Neuronal stem cell (in vitro differentiated cells): ENCODE data around the gene SFXN1.
"Not testable (repeated sequence)": the region's sequence is repeated elsewhere in the genome, so short reads cannot be mapped to it uniquely, and the experiment has no call there.

ENCODE experiments used
- DNase-seq: peaks from one replicate; pipeline ENCODE4 v3.0.0-alpha.2; 2013; ENCODE audit warnings: low spot score
- H2AFZ ChIP-seq: one replicate; pipeline ENCODE4 v1.6.1; 2013; ENCODE audit warnings: mild to moderate bottlenecking, low read length, inconsistent platforms
- H2AK5ac ChIP-seq: 2 replicates; pipeline ENCODE4 v1.6.1; 2013; ENCODE audit warnings: low read depth, mild to moderate bottlenecking, inconsistent platforms, low read length, moderate library complexity, mixed read lengths
- H2BK120ac ChIP-seq: 2 replicates; pipeline ENCODE4 v1.6.1; 2013; ENCODE audit warnings: low read depth, mild to moderate bottlenecking, inconsistent platforms, low read length, moderate library complexity, mixed read lengths
- H2BK12ac ChIP-seq: one replicate; pipeline ENCODE4 v1.6.1; 2013; ENCODE audit warnings: low read length, inconsistent platforms
- H2BK15ac ChIP-seq: 2 replicates; pipeline ENCODE4 v1.6.1; 2013; ENCODE audit warnings: mild to moderate bottlenecking, low read length, inconsistent platforms, mixed read lengths
- H2BK5ac ChIP-seq: one replicate; pipeline ENCODE4 v1.6.1; 2013; ENCODE audit warnings: inconsistent platforms, mild to moderate bottlenecking, low read length, moderate library complexity
- H3K14ac ChIP-seq: one replicate; pipeline ENCODE4 v1.6.1; 2013; ENCODE audit warnings: low read length, inconsistent platforms
- H3K18ac ChIP-seq: 2 replicates; pipeline ENCODE4 v1.6.1; 2013; ENCODE audit warnings: low read length, inconsistent platforms
- H3K23ac ChIP-seq: 2 replicates; pipeline ENCODE4 v1.6.1; 2013; ENCODE audit warnings: low read depth, mild to moderate bottlenecking, mixed read lengths, low read length, inconsistent platforms; ENCODE audit not compliant: poor library complexity
- H3K27ac ChIP-seq: replicated peaks from 3 replicates; pipeline ENCODE4 v1.5.1; 2013; ENCODE audit warnings: low read length, inconsistent platforms
- H3K27me3 ChIP-seq, 3 experiments: 2 replicates each; pipeline ENCODE4 v1.6.1; 2013; ENCODE audit warnings: low read length in 3 of 3, mild to moderate bottlenecking in 2 of 3, inconsistent platforms in 1 of 3, low read depth in 1 of 3, mixed read lengths in 1 of 3, moderate library complexity in 1 of 3; ENCODE audit not compliant: control insufficient read depth in 3 of 3, insufficient read depth in 3 of 3
- H3K36me3 ChIP-seq, 2 donors: replicated peaks in 1 of 2; 2 replicates each; pipeline ENCODE4 v1.6.1; 2013; ENCODE audit warnings: low read length in 2 of 2; ENCODE audit not compliant: control insufficient read depth in 2 of 2, insufficient read depth in 2 of 2
- H3K4ac ChIP-seq: 2 replicates; pipeline ENCODE4 v1.6.1; 2013; ENCODE audit warnings: inconsistent platforms, mild to moderate bottlenecking, low read length, moderate library complexity
- H3K4me1 ChIP-seq, 2 donors: 1 replicate in 1 of 2; 2 replicates in 1 of 2; pipeline ENCODE4 v1.6.1; 2013; ENCODE audit warnings: low read length in 2 of 2, low read depth in 1 of 2; ENCODE audit not compliant: control insufficient read depth in 2 of 2, insufficient read depth in 1 of 2
- H3K4me2 ChIP-seq: one replicate; pipeline ENCODE4 v1.6.1; 2013; ENCODE audit warnings: mild to moderate bottlenecking, low read length, inconsistent platforms; ENCODE audit not compliant: insufficient read depth, poor library complexity, severe bottlenecking
- H3K4me3 ChIP-seq, 2 donors: 2 replicates each; pipeline ENCODE4 v1.5.1; 2013; ENCODE audit warnings: low read length in 2 of 2, mild to moderate bottlenecking in 2 of 2, inconsistent platforms in 1 of 2, moderate library complexity in 1 of 2
- H3K79me1 ChIP-seq: one replicate; pipeline ENCODE4 v1.6.1; 2013; ENCODE audit warnings: low read depth, mild to moderate bottlenecking, inconsistent platforms, low read length, moderate library complexity
- H3K9ac ChIP-seq: one replicate; pipeline ENCODE4 v1.6.1; 2013; ENCODE audit warnings: mild to moderate bottlenecking, low read depth, low read length, inconsistent platforms; ENCODE audit not compliant: poor library complexity
- H3K9me3 ChIP-seq, 2 donors: replicated peaks in 1 of 2; 2 replicates each; pipeline versions ENCODE3 to v1.6.1; 2013; ENCODE audit warnings: low read length in 2 of 2, mild to moderate bottlenecking in 2 of 2, inconsistent platforms in 1 of 2, low read depth in 1 of 2, mixed read lengths in 1 of 2, moderate library complexity in 1 of 2; ENCODE audit not compliant: control insufficient read depth in 2 of 2, insufficient read depth in 1 of 2
- H4K8ac ChIP-seq: one replicate; pipeline ENCODE4 v1.6.1; 2013; ENCODE audit warnings: low read depth, mild to moderate bottlenecking, inconsistent platforms, low read length, moderate library complexity
- H4K91ac ChIP-seq: one replicate; pipeline ENCODE4 v1.6.1; 2013; ENCODE audit warnings: low read length, low read depth, mild to moderate bottlenecking, inconsistent platforms; ENCODE audit not compliant: poor library complexity
- WGBS, 2 donors: extraction: QIAGEN DNeasy Blood & Tissue Kit; methylation state at CpG; one replicate each; pipeline ENCODE4 v1.1.7; 2013; ENCODE audit warnings: missing lambda C conversion rate in 2 of 2, mixed read lengths in 1 of 2; ENCODE audit not compliant: insufficient read length in 2 of 2, insufficient replicate concordance in 1 of 2; ENCODE audit errors: extremely low coverage in 2 of 2; 5-methylcytosine and 5-hydroxymethylcytosine counted together

The SFXN1 gene

DNA sequence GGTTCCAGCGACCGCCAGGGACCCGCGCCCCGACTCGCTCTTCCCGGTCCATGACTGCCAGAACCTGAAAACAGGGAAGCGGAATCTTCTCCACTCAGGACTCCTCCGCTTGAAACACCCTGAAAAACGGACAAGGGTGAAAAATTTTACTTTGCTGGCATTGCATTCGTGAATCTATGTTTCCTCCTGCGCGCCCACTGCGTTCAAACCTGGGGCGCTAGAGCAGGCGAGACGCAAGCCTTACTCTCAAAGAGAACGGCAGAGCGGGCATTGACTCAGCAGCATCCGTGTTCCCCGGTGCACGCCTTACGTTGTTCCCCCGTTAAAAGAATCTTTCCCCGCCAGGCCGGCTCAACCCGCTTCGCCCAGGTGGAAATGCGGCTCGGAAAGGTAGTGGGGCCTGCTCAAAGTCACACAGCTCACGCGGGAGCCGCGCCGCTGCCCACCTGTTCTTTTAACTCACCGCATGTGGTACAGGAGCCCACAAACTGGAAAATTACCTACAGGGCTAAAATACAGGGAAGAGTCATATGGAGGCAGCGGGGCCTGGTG lies 33.4 kb upstream of the SFXN1 start:
- Histone ChIP-seq H3K14ac (no peak overlapping the region), H3K4me1 (peaks cover 0 to 8% of the 10 kb centered on the region in 2 donors), H2BK5ac (no peak overlapping the region), H3K4me3 (peak overlapping the region in 1 of 2 donors; percentile 57), H4K91ac (no peak overlapping the region), H3K18ac (no peak overlapping the region), H2BK15ac (no peak overlapping the region), H2BK120ac (no peak overlapping the region), H3K36me3 (no peaks in the 10 kb centered on the region), H2BK12ac (no peak overlapping the region), H2AK5ac (no peak overlapping the region), H4K8ac (no peak overlapping the region), H2AFZ (peak overlapping the region; percentile 56), H3K27ac (no peak overlapping the region), H3K27me3 (peaks cover 2 to 87% (median 35%) of the 10 kb centered on the region in 3 experiments), H3K4me2 (peak overlapping the region; percentile 94), H3K79me1 (no peaks in the 10 kb centered on the region), H3K23ac (no peak overlapping the region), H3K4ac (no peak overlapping the region), H3K9ac (no peak overlapping the region), H3K9me3 (peaks cover 0 to 5% of the 10 kb centered on the region in 2 donors)
- no peak for DNase-seq
- WGBS, 2 donors = no CpG with 5 or more reads among the region's 37 CpGs

DNA sequence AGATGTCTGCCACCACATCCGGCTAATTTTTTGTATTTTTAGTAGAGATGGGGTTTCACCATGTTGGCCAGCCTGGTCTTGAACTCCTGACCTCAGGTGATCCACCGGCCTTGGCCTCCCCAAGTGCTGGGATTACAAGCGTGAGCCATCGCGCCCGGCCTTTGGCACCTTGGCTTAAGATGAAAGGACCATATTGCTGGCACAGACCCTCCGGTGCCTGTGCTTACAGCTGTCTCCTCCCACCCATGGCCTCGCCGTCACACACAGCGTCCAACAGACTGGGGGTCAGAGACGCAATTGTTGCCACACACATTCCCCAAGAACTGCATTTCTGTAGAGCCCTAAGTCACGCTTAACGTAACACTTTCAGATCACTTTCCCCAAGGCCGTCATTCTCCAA lies 32.0 kb upstream of the SFXN1 start:
- H3K4me1 ChIP-seq, H2BK5ac ChIP-seq, H3K4me3 ChIP-seq, H2AFZ ChIP-seq, H2BK15ac ChIP-seq, H3K36me3 ChIP-seq, H4K91ac ChIP-seq, H3K4ac ChIP-seq, H2BK12ac ChIP-seq, H3K9me3 ChIP-seq, H3K79me1 ChIP-seq, H3K9ac ChIP-seq, H3K23ac ChIP-seq, DNase-seq, H3K27ac ChIP-seq, H3K18ac ChIP-seq, H2AK5ac ChIP-seq, H4K8ac ChIP-seq, H2BK120ac ChIP-seq, H3K14ac ChIP-seq, H3K4me2 ChIP-seq: not testable (repeated sequence)
- peaks cover 2 to 83% (median 35%) of the 10 kb centered on the region in 3 experiments for H3K27me3 ChIP-seq
- WGBS, 2 donors = no CpG with 5 or more reads among the region's 14 CpGs

DNA sequence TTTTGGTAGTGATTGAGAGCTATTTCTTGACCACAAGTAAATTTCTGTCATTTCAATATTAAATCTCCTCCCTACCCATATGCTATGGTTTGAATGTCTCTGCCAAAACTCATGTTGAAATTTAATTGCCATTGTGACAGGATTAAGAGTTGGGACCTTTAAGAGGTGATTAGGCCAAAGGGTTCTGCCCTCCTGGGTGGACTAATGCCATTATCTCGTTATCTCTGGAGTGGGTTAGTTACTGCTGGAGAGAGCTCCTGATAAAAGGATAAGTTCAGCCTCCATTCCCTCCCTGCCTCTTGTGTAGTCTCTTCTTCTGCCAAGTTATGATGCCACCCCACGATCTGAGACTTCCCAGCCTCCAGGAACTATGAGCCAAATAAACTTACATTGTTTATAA lies 30.8 kb upstream of the SFXN1 start:
- no peak overlapping the region for H3K14ac ChIP-seq
- H2BK120ac ChIP-seq = no peak overlapping the region
- no peak overlapping the region for H3K18ac ChIP-seq
- no peak overlapping the region for H2BK12ac ChIP-seq
- no CpG with 5 or more reads among the region's 2 CpGs for WGBS, 2 donors
- DNase-seq = no peak
- no peak overlapping the region for H2BK5ac ChIP-seq
- H3K79me1 ChIP-seq = no peaks in the 10 kb centered on the region
- no peak overlapping the region for H3K4me2 ChIP-seq
- no peak overlapping the region for H3K4me3 ChIP-seq
- H3K27ac ChIP-seq = no peak overlapping the region
- H3K9ac ChIP-seq = no peak overlapping the region
- peaks cover 2 to 80% (median 32%) of the 10 kb centered on the region in 3 experiments for H3K27me3 ChIP-seq
- H2AFZ ChIP-seq = no peak overlapping the region
- H3K4me1 ChIP-seq = peaks cover 0 to 8% of the 10 kb centered on the region in 2 donors
- H4K91ac ChIP-seq = no peak overlapping the region
- no peak overlapping the region for H2BK15ac ChIP-seq
- peaks cover 0 to 2% of the 10 kb centered on the region in 2 donors for H3K9me3 ChIP-seq
- H3K4ac ChIP-seq = no peak overlapping the region
- no peaks in the 10 kb centered on the region for H3K36me3 ChIP-seq
- H3K23ac ChIP-seq = no peak overlapping the region
- H4K8ac ChIP-seq = no peak overlapping the region
- no peak overlapping the region for H2AK5ac ChIP-seq

DNA sequence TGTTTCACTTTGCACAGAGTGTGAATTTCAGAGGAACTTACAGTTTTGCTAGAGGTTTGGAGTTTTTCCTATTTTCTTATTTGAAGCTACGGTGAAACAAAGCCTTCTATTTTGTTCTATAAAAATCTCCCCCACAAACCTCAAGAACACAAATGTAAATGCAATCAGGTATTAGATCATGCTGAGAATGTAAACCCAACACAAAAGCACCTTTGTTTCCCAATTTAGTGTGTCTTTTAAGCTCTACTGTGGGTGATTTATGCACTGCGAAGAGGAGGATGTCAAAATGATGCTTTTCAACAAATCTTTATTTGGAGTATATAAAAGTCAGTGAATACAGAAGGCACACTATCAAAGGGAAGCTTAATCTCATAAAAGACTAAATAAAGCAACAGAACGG lies 30.1 kb upstream of the SFXN1 start:
- Histone ChIP-seq H3K4me3 (no peak overlapping the region), H3K4ac (no peak overlapping the region), H3K18ac (no peak overlapping the region), H3K23ac (no peak overlapping the region), H3K9me3 (peaks cover 0 to 2% of the 10 kb centered on the region in 2 donors), H3K14ac (no peak overlapping the region), H3K4me2 (no peak overlapping the region), H3K27me3 (peaks cover 2 to 73% (median 25%) of the 10 kb centered on the region in 3 experiments), H2BK5ac (no peak overlapping the region), H3K27ac (no peak overlapping the region), H2AFZ (no peak overlapping the region), H3K36me3 (no peaks in the 10 kb centered on the region), H3K9ac (no peak overlapping the region), H2AK5ac (no peak overlapping the region), H2BK12ac (no peak overlapping the region), H3K79me1 (no peaks in the 10 kb centered on the region), H2BK120ac (no peak overlapping the region), H2BK15ac (no peak overlapping the region), H4K91ac (no peak overlapping the region), H3K4me1 (peaks cover 0 to 8% of the 10 kb centered on the region in 2 donors), H4K8ac (no peak overlapping the region)
- no CpG with 5 or more reads among the region's 3 CpGs for WGBS, 2 donors
- no peak for DNase-seq
